OCI-LY3 (cell line): ENCODE measurements around the gene STK33.

Experiments used
- EZH2phosphoT487 ChIP-seq: fragments of 200-600 bp; shearing (Covaris generic); IDR thresholded peaks from 2 replicates; pipeline ENCODE4 v1.6.1; 2018; ENCODE audit warnings: antibody characterized with exemption, mixed run types, low read depth
- TF ChIP-seq, protein P1 (sequence below): fragments of 200-600, 300-600 bp; sonication (generic); IDR thresholded peaks from 2 replicates; pipeline ENCODE4 v1.5.1; 2014; ENCODE audit warnings: antibody characterized with exemption, low read length, low read depth

DNA sequence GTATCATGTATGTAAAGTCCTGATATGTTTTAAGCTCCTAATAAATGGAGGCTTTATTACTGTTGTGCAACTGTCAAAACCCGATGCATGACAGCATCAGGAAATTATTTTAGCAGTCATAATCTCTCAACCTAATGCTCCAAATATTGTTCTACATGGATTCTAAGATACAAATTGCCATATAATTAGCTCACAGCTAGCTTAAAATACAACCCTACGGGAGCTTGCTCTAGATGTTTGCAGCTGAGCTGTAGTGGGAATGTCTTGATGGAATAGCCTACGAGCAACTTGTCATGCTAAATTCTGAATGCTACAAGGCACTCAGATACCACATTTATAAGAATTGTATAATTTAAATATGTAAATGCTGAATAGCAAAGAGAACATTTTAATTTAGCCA lies 109.8 kb downstream of the STK33 start:
- TF ChIP-seq, protein P1, sequence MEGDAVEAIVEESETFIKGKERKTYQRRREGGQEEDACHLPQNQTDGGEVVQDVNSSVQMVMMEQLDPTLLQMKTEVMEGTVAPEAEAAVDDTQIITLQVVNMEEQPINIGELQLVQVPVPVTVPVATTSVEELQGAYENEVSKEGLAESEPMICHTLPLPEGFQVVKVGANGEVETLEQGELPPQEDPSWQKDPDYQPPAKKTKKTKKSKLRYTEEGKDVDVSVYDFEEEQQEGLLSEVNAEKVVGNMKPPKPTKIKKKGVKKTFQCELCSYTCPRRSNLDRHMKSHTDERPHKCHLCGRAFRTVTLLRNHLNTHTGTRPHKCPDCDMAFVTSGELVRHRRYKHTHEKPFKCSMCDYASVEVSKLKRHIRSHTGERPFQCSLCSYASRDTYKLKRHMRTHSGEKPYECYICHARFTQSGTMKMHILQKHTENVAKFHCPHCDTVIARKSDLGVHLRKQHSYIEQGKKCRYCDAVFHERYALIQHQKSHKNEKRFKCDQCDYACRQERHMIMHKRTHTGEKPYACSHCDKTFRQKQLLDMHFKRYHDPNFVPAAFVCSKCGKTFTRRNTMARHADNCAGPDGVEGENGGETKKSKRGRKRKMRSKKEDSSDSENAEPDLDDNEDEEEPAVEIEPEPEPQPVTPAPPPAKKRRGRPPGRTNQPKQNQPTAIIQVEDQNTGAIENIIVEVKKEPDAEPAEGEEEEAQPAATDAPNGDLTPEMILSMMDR = no peak
- TF ChIP-seq EZH2phosphoT487 = no peak
